A375 (cell line): ENCODE measurements around the gene SLC25A11. TPM values are rescaled to one million over a fixed set of nuclear protein-coding genes. Genes with fewer than 3 reads are reported as not detected.

Source experiments
- small RNA-seq: library from RNA; depleted of rRNA; stranded (forward); fragments of <200 nt; gene quantifications from one replicate; pipeline ENCODE3, GENCODE V24; 2014
- total RNA-seq: library from RNA; depleted of rRNA; stranded (reverse); fragments of >200 nt; shearing (Covaris generic); gene quantifications from 2 replicates; pipeline ENCODE4 v1.2.3, GENCODE V29; 2014; rRNA removed

SLC25A11 gene
- 83.0 and 86.7 TPM in 2 replicates for total RNA-seq

GRCh38 chr17:4939796-4940554 is at the start of gene SLC25A11, which contains the start of gene RNF167:
TSS of gene SLC25A11 (minus strand) at chr17:4940046. CDS start at chr17:4939910, 136 bp downstream.
TSS of gene RNF167 (plus strand) at chr17:4940268. CDS start at chr17:4940910, 642 bp downstream.

GRCh38 chr17:4986951-4987766 is 47.3 kb upstream of the SLC25A11 start, which contains the start of gene CAMTA2:
TSS of gene CAMTA2 (minus strand) at chr17:4987675. CDS start at chr17:4986222, 1,453 bp downstream.

GRCh38 chr17:4967539-4968485 is 28.0 kb upstream of the SLC25A11 start, which contains the start of gene SPAG7:
TSS of gene SPAG7 (minus strand) at chr17:4967817. CDS start at chr17:4967804, 13 bp downstream.

GRCh38 chr17:4950746-4951204 is 10.9 kb upstream of the SLC25A11 start, which contains the start of gene ENO3:
TSS of gene ENO3 (plus strand) at chr17:4951119. CDS start at chr17:4951830, 711 bp downstream.

GRCh38 chr17:4948166-4948930 is 8.5 kb upstream of the SLC25A11 start, which contains the start of gene PFN1:
TSS of gene PFN1 (minus strand) at chr17:4948530. CDS start at chr17:4948394, 136 bp downstream.

GRCh38 chr17:4931963-4932362 is 7.9 kb downstream of the SLC25A11 start, which contains the start of gene GP1BA:
TSS of gene GP1BA (plus strand) at chr17:4932277. CDS start at chr17:4932605, 328 bp downstream.

GRCh38 chr17:4903051-4903818 is 36.6 kb downstream of the SLC25A11 start, which contains the start of gene CHRNE:
TSS of gene CHRNE (minus strand) at chr17:4903098. CDS start at chr17:4903063, 35 bp downstream.

GRCh38 chr17:4899341-4900230 is 40.3 kb downstream of the SLC25A11 start, which contains the start of gene C17orf107:
TSS of gene C17orf107 (plus strand) at chr17:4899536. CDS start at chr17:4899763, 227 bp downstream.

Small RNAs within 50 kb of the gene (small RNA-seq; reads per million reads assigned to genes)
- gene MIR6864: not detected
- not detected for gene MIR6865

Other genes with a start within 250 kb of the SLC25A11 start
- 30.5 and 31.3 TPM in 2 replicates for gene PELP1, start 235.9 kb downstream of the SLC25A11 start, total RNA-seq
- 26.7 and 34.7 TPM in 2 replicates for gene ARRB2, start 229.4 kb downstream of the SLC25A11 start, total RNA-seq
- 29.1 and 38.1 TPM in 2 replicates for gene MED11, start 208.6 kb downstream of the SLC25A11 start, total RNA-seq
- 0.27 and 0.38 TPM in 2 replicates for gene ZMYND15, start 200.2 kb downstream of the SLC25A11 start, total RNA-seq
- gene CXCL16, start 200.1 kb downstream of the SLC25A11 start, total RNA-seq: 4.0 and 4.1 TPM in 2 replicates
- not detected in 2 replicates for gene TM4SF5, start 168.2 kb downstream of the SLC25A11 start, total RNA-seq
- gene VMO1, start 153.7 kb downstream of the SLC25A11 start, total RNA-seq: 0.26 TPM in 1 of 2 replicates, not detected in the other
- gene GLTPD2, start 151.1 kb downstream of the SLC25A11 start, total RNA-seq: not detected in 2 replicates
- gene PSMB6, start 143.9 kb downstream of the SLC25A11 start, total RNA-seq: 200 and 223 TPM in 2 replicates
- gene PLD2, start 132.9 kb downstream of the SLC25A11 start, total RNA-seq: 19.5 and 26.8 TPM in 2 replicates
- 33.7 and 33.8 TPM in 2 replicates for gene MINK1, start 106.7 kb downstream of the SLC25A11 start, total RNA-seq
- gene C17orf107, start 40.5 kb downstream of the SLC25A11 start, total RNA-seq: 0.45 and 0.53 TPM in 2 replicates
- 0.19 and 0.38 TPM in 2 replicates for gene CHRNE, start 36.9 kb downstream of the SLC25A11 start, total RNA-seq
- not detected in 2 replicates for gene GP1BA, start 7.8 kb downstream of the SLC25A11 start, total RNA-seq
- gene RNF167, start 222 bp upstream of the SLC25A11 start, total RNA-seq: 43.8 and 50.1 TPM in 2 replicates
- gene PFN1, start 8.5 kb upstream of the SLC25A11 start, total RNA-seq: 1,994 and 2,456 TPM in 2 replicates
- 7.2 and 8.6 TPM in 2 replicates for gene ENO3, start 11.1 kb upstream of the SLC25A11 start, total RNA-seq
- 90.5 and 106 TPM in 2 replicates for gene SPAG7, start 27.8 kb upstream of the SLC25A11 start, total RNA-seq
- 25.6 and 46.7 TPM in 2 replicates for gene CAMTA2, start 47.6 kb upstream of the SLC25A11 start, total RNA-seq
- gene INCA1, start 57.5 kb upstream of the SLC25A11 start, total RNA-seq: 0.72 TPM in 1 of 2 replicates, not detected in the other
- 39.6 and 46.3 TPM in 2 replicates for gene KIF1C, start 57.9 kb upstream of the SLC25A11 start, total RNA-seq
- gene SLC52A1, start 95.4 kb upstream of the SLC25A11 start, total RNA-seq: not detected in 2 replicates
- gene ZFP3, start 138.4 kb upstream of the SLC25A11 start, total RNA-seq: not detected in 2 replicates
- gene ZNF232, start 171.8 kb upstream of the SLC25A11 start, total RNA-seq: 19.4 and 20.4 TPM in 2 replicates
- not detected in 2 replicates for gene USP6, start 176.0 kb upstream of the SLC25A11 start, total RNA-seq